IMR-90 (cell line): Measurements from ENCODE around the gene HEYL. TPM values are rescaled to one million over a fixed set of nuclear protein-coding genes. Genes with fewer than 3 reads are reported as not detected.

Experiments
- ATAC-seq: fragments of 200-7000 bp; cut with Tn5 transposase; 2 replicates; pipeline ENCODE4 v1.9.1; 2020; ENCODE audit warnings: low read depth, mild to moderate bottlenecking, moderate library complexity
- BruUV-seq: library from RNA; stranded (reverse); fragments of 400-500 nt; replicated peaks from 2 replicates; lab custom pipeline; 2021; lab: Mats Ljungman, UMichigan
- CTCF ChIA-PET: fragments of 300-600 bp; formaldehyde crosslinking; extraction: SDS; loops from one replicate; lab custom pipeline; 2021; ENCODE audit warnings: antibody characterized with exemption; lab: Yijun Ruan, JAX
- POLR2A ChIA-PET: fragments of 300-600 bp; sonication (Branson Sonifier 250); formaldehyde crosslinking; loops from one replicate; lab custom pipeline; 2022; ENCODE audit warnings: antibody characterized with exemption; ENCODE audit not compliant: unreplicated experiment; lab: Charles Lee
- DNase-seq: peaks from one replicate; pipeline ENCODE4 v3.0.0; 2013
- H2AFZ ChIP-seq: replicated peaks from 2 replicates; pipeline ENCODE3; 2013; ENCODE audit warnings: low read length, mild to moderate bottlenecking; ENCODE audit not compliant: poor library complexity
- H2AK5ac ChIP-seq: 2 replicates; pipeline ENCODE4 v1.6.1; 2013; ENCODE audit warnings: low read depth, low read length, inconsistent platforms
- H2AK9ac ChIP-seq: replicated peaks from 2 replicates; pipeline ENCODE3; 2013; ENCODE audit warnings: mild to moderate bottlenecking, low read depth, low read length, moderate library complexity; ENCODE audit not compliant: poor library complexity
- H2BK120ac ChIP-seq: 2 replicates; pipeline ENCODE4 v1.6.1; 2013; ENCODE audit warnings: low read depth, low read length, inconsistent platforms
- H2BK15ac ChIP-seq: 3 replicates; pipeline ENCODE4 v1.6.1; 2013; ENCODE audit warnings: low read depth, low read length, inconsistent platforms
- H2BK20ac ChIP-seq: 2 replicates; pipeline ENCODE4 v1.6.1; 2013; ENCODE audit warnings: low read depth, mild to moderate bottlenecking, inconsistent platforms, low read length, moderate library complexity
- H2BK5ac ChIP-seq: 2 replicates; pipeline ENCODE4 v1.6.1; 2013; ENCODE audit warnings: mild to moderate bottlenecking, low read depth, low read length, inconsistent platforms; ENCODE audit not compliant: poor library complexity, severe bottlenecking
- H3K14ac ChIP-seq: replicated peaks from 2 replicates; pipeline ENCODE4 v1.6.1; 2013; ENCODE audit warnings: low read depth, low read length, inconsistent platforms
- H3K18ac ChIP-seq: 2 replicates; pipeline ENCODE4 v1.6.1; 2013; ENCODE audit warnings: low read depth, low read length, control low read depth
- H3K23ac ChIP-seq: 2 replicates; pipeline ENCODE4 v1.6.1; 2013; ENCODE audit warnings: low read depth, low read length, inconsistent platforms
- H3K27ac ChIP-seq: 2 replicates; pipeline ENCODE4 v1.5.1; 2013; ENCODE audit warnings: mild to moderate bottlenecking, control low read depth, low read length; ENCODE audit not compliant: insufficient read depth
- H3K27me3 ChIP-seq: 2 replicates; pipeline ENCODE4 v1.6.1; 2013; ENCODE audit warnings: low read length; ENCODE audit not compliant: control insufficient read depth, insufficient read depth
- H3K36me3 ChIP-seq: 2 replicates; pipeline ENCODE4 v1.6.1; 2013; ENCODE audit warnings: low read length, mixed read lengths; ENCODE audit not compliant: control insufficient read depth, insufficient read depth
- H3K4ac ChIP-seq: 2 replicates; pipeline ENCODE4 v1.6.1; 2013; ENCODE audit warnings: low read depth, low read length, inconsistent platforms
- H3K4me1 ChIP-seq: 2 replicates; pipeline ENCODE4 v1.6.1; 2013; ENCODE audit warnings: low read length, mixed read lengths; ENCODE audit not compliant: control insufficient read depth, insufficient read depth
- H3K4me2 ChIP-seq: 2 replicates; pipeline ENCODE4 v1.6.1; 2013; ENCODE audit warnings: low read depth, mild to moderate bottlenecking, control low read depth, low read length, moderate library complexity
- H3K4me3 ChIP-seq: 2 replicates; pipeline ENCODE4 v1.5.1; 2013; ENCODE audit warnings: low read depth, mild to moderate bottlenecking, control low read depth, low read length, moderate library complexity; ENCODE audit not compliant: insufficient read depth
- H3K56ac ChIP-seq: 2 replicates; pipeline ENCODE4 v1.6.1; 2013; ENCODE audit warnings: low read length, inconsistent platforms; ENCODE audit not compliant: insufficient read depth; ENCODE audit errors: extremely low read depth
- H3K79me1 ChIP-seq, 2 experiments: 2 replicates each; pipeline ENCODE4 v1.6.1; 2013; ENCODE audit warnings: low read length in 2 of 2, inconsistent platforms in 1 of 2, low read depth in 1 of 2
- H3K9ac ChIP-seq: 2 replicates; pipeline ENCODE4 v1.6.1; 2013; ENCODE audit warnings: low read depth, low read length, control low read depth
- H3K9me1 ChIP-seq: 2 replicates; pipeline ENCODE4 v1.6.1; 2013; ENCODE audit warnings: low read length, inconsistent platforms; ENCODE audit not compliant: insufficient read depth
- H3K9me3 ChIP-seq: 2 replicates; pipeline ENCODE4 v1.6.1; 2013; ENCODE audit warnings: low read length; ENCODE audit not compliant: control insufficient read depth, insufficient read depth
- H4K20me1 ChIP-seq: 2 replicates; pipeline ENCODE4 v1.6.1; 2013; ENCODE audit warnings: low read length, inconsistent platforms; ENCODE audit not compliant: insufficient read depth
- H4K5ac ChIP-seq: 2 replicates; pipeline ENCODE4 v1.6.1; 2013; ENCODE audit warnings: mild to moderate bottlenecking, low read depth, low read length, control low read depth
- H4K8ac ChIP-seq, 2 experiments: 2 replicates each; pipeline ENCODE4 v1.6.1; 2013; ENCODE audit warnings: low read depth in 2 of 2, low read length in 2 of 2, control low read depth in 1 of 2, inconsistent platforms in 1 of 2
- H4K91ac ChIP-seq: 2 replicates; pipeline ENCODE4 v1.6.1; 2013; ENCODE audit warnings: low read depth, low read length, inconsistent platforms; ENCODE audit not compliant: insufficient read depth
- BHLHE40 ChIP-seq: fragments of 150-350 bp; IDR thresholded peaks from 2 replicates; pipeline ENCODE4 v1.6.1; 2016; ENCODE audit warnings: mild to moderate bottlenecking, low read depth, low read length
- CEBPB ChIP-seq: IDR thresholded peaks from 2 replicates; pipeline ENCODE4 v1.6.1; 2012; ENCODE audit warnings: low read depth, low read length, improper control_type of control experiment
- CHD1 ChIP-seq: IDR thresholded peaks from 2 replicates; pipeline ENCODE4 v1.6.1; 2012; ENCODE audit warnings: low read depth, low read length, improper control_type of control experiment
- CTCF ChIP-seq: conservative IDR thresholded peaks from 2 replicates; pipeline ENCODE4 v1.5.1; 2012; ENCODE audit warnings: mild to moderate bottlenecking, low read depth, low read length, improper control_type of control experiment
- ELK1 ChIP-seq: fragments of 150-350 bp; IDR thresholded peaks from 2 replicates; pipeline ENCODE4 v1.6.1; 2016; ENCODE audit warnings: low read depth, mild to moderate bottlenecking, low read length, moderate library complexity, borderline replicate concordance
- MAFK ChIP-seq: IDR thresholded peaks from 2 replicates; pipeline ENCODE4 v1.6.1; 2012; ENCODE audit warnings: low read depth, low read length, improper control_type of control experiment
- MAZ ChIP-seq: IDR thresholded peaks from 2 replicates; pipeline ENCODE4 v1.6.1; 2012; ENCODE audit warnings: low read depth, mild to moderate bottlenecking, low read length, improper control_type of control experiment, moderate library complexity, borderline replicate concordance
- MXI1 ChIP-seq: IDR thresholded peaks from 2 replicates; pipeline ENCODE4 v1.6.1; 2012; ENCODE audit warnings: low read depth, mild to moderate bottlenecking, low read length, moderate library complexity, borderline replicate concordance
- NFE2L2 ChIP-seq: fragments of 150-350 bp; IDR thresholded peaks from 2 replicates; pipeline ENCODE4 v1.6.1; 2016; ENCODE audit warnings: low read depth, mild to moderate bottlenecking, low read length
- POLR2A ChIP-seq: IDR thresholded peaks from 2 replicates; pipeline ENCODE4 v1.6.1; 2012; ENCODE audit warnings: mild to moderate bottlenecking, low read depth, low read length
- RAD21 ChIP-seq: IDR thresholded peaks from 2 replicates; pipeline ENCODE4 v1.6.1; 2012; ENCODE audit warnings: low read length, improper control_type of control experiment
- RFX5 ChIP-seq: IDR thresholded peaks from 2 replicates; pipeline ENCODE4 v1.8.0; 2012; ENCODE audit warnings: low read depth, mild to moderate bottlenecking, low read length, moderate library complexity
- SMC3 ChIP-seq: fragments of 150-350 bp; IDR thresholded peaks from 2 replicates; pipeline ENCODE4 v1.6.1; 2016; ENCODE audit warnings: low read depth, mild to moderate bottlenecking, antibody characterized with exemption, low read length, moderate library complexity
- WGBS, 2 experiments: methylation state at CpG; one replicate each; pipeline versions ENCODE4 v1.1.5 to v1.1.7; 2013; ENCODE audit warnings: missing lambda C conversion rate in 2 of 2; ENCODE audit not compliant: insufficient read length in 1 of 2; ENCODE audit errors: extremely low coverage in 2 of 2; 5-methylcytosine and 5-hydroxymethylcytosine counted together
- dilution Hi-C: fragments of 300-500 bp; cut with HindIII; formaldehyde crosslinking; loops from one replicate; pipeline ENCODE4 v1.14.3; 2018; ENCODE audit warnings: low sequenced_read_pairs; ENCODE audit not compliant: unreplicated experiment
- in situ Hi-C: fragments of 300-500 bp; cut with MboI; formaldehyde crosslinking; loops from 3 replicates; pipeline ENCODE4 v1.14.3; 2019; ENCODE audit warnings: low sequenced_read_pairs, inconsistent platforms, mixed read lengths
- intact Hi-C: fragments of 100-400 bp; cut with micrococcal nuclease; formaldehyde crosslinking; loops from 2 replicates; pipeline ENCODE4 v1.10.0; 2022
- polyA plus RNA-seq, 3 experiments: library from polyadenylated mRNA; depleted of rRNA; stranded (reverse); fragments of >200 nt; gene quantifications; 2 replicates each; pipeline ENCODE4 v1.2.3, GENCODE V29; 2012; ENCODE audit warnings: low replicate concordance in 1 of 3
- total RNA-seq: library from RNA; depleted of rRNA; stranded (reverse); fragments of >200 nt; gene quantifications from 2 replicates; pipeline ENCODE4 v1.2.3, GENCODE V29; 2012
- TF ChIP-seq, protein P1 (sequence below): fragments of 150-350 bp; IDR thresholded peaks from 2 replicates; pipeline ENCODE4 v1.6.1; 2017; ENCODE audit warnings: mild to moderate bottlenecking, antibody characterized with exemption, low read length, low read depth

HEYL gene
- total and polyA plus RNA-seq, 2 of the 4 experiments (the other 2 are of a cell fraction) = 0.02 TPM; not detected in 1

- H3K4ac ChIP-seq = no peak overlapping the region
- 60% methylated on average over 1 of the region's 3 CpGs; no CpG with 5 or more reads in 1 of the 2 experiments for WGBS, 2 experiments
These were observed 33.8 kb upstream of the HEYL start for GRCh38 chr1:39673215-39673614.

More at GRCh38 chr1:39673215-39673614, 33.8 kb upstream of the HEYL start:
- ChIA-PET CTCF (interaction anchor here (1.2 to 1.7 kb wide), 3 partner anchors 14 to 67 kb away, joined by 4 to 6 read pairs (median 6); no protein-coding TSS in a partner anchor), POLR2A (interaction anchor here (0.5 kb wide), 1 partner anchor 65 kb away, joined by 3 read pairs; the partner anchor contains the start of gene PPIE)
- Histone ChIP-seq H2AK5ac (no peak overlapping the region), H3K18ac (no peak overlapping the region), H4K20me1 (no peaks in the 10 kb centered on the region), H3K27ac (no peak overlapping the region), H3K9me3 (no peaks in the 10 kb centered on the region; the same call in 1 of the 2 replicates), H4K8ac (no peak overlapping the region), H2BK15ac (no peak overlapping the region), H3K27me3 (peaks cover 75% of the 10 kb centered on the region), H2AFZ (no peak overlapping the region), H3K4me2 (no peak overlapping the region), H3K9me1 (peaks cover 4% of the 10 kb centered on the region; the same call in 1 of the 2 replicates), H4K91ac (no peak overlapping the region), H3K4me1 (no peaks in the 10 kb centered on the region; the same call in 1 of the 2 replicates), H3K9ac (no peak overlapping the region), H3K36me3 (no peaks in the 10 kb centered on the region), H3K79me1 (no peaks in the 10 kb centered on the region), H3K56ac (no peak overlapping the region), H3K14ac (no peak overlapping the region), H3K23ac (no peak overlapping the region), H2BK120ac (no peak overlapping the region), H4K5ac (no peak overlapping the region), H2AK9ac (no peak overlapping the region), H3K4me3 (no peak overlapping the region), H2BK5ac (no peak overlapping the region), H2BK20ac (no peak overlapping the region)
- no peak for DNase-seq
- intact Hi-C loops (loop anchor here (5.0 kb wide), 1 partner anchor 39 kb away; no protein-coding TSS in a partner anchor), in situ Hi-C loops (no loop called here), dilution Hi-C loops (no loop called here)
- no TSS peak for BruUV-seq
- TF ChIP-seq CHD1 (no peak), ELK1 (no peak), MAFK (no peak), MAZ (no peak), SMC3 (no peak), MXI1 (no peak), RFX5 (no peak), NFE2L2 (no peak), RAD21 (no peak), BHLHE40 (no peak), CEBPB (no peak), POLR2A (no peak), CTCF (no peak)
- TF ChIP-seq, protein P1, sequence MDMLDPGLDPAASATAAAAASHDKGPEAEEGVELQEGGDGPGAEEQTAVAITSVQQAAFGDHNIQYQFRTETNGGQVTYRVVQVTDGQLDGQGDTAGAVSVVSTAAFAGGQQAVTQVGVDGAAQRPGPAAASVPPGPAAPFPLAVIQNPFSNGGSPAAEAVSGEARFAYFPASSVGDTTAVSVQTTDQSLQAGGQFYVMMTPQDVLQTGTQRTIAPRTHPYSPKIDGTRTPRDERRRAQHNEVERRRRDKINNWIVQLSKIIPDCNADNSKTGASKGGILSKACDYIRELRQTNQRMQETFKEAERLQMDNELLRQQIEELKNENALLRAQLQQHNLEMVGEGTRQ = no peak
- no peak for ATAC-seq
